Measurements from ENCODE around the gene MPND.

The MPND gene

DNA sequence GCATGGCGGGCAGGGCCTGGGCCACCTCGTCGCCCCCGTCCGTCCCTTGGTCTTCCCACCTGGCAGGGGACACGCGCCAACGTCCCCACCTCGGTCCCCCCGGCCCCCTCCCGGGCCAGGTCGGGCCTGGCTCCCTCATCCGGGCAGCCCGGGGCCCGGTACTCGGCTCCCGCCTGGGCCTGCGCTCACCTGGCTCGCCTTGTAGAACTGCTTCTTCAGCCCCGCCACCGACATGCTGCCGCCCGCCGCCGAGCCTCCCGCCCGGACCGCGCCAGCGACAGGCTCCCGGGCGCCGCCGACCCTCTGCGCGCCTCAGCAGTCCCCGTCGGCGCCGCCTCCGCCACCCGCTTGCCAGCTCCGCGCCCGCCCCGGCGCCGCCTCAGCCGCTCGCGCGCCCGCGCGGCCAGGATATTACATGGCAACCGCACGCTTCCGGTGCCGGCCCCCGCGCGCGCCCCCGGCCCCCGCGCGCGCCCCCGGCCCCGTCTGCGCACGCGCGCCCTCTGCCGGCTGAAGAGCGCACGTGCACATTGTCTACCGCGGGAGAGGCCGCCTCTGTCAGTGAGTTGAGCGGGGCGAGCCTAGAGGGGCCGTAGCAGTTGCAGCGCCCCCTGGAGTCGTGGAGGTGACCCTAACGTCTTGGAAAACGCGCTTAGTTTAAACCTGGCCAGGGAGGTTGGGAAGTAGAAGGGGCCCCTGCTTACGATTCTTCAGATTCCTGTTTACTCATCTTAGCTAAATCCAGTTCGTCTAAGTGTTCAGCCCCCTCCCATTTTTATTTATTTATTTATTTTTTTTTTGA, 57.0 kb downstream of the MPND start, which contains the start of gene SH3GL1 (continued):
- TF ChIP-seq, protein P1, sequence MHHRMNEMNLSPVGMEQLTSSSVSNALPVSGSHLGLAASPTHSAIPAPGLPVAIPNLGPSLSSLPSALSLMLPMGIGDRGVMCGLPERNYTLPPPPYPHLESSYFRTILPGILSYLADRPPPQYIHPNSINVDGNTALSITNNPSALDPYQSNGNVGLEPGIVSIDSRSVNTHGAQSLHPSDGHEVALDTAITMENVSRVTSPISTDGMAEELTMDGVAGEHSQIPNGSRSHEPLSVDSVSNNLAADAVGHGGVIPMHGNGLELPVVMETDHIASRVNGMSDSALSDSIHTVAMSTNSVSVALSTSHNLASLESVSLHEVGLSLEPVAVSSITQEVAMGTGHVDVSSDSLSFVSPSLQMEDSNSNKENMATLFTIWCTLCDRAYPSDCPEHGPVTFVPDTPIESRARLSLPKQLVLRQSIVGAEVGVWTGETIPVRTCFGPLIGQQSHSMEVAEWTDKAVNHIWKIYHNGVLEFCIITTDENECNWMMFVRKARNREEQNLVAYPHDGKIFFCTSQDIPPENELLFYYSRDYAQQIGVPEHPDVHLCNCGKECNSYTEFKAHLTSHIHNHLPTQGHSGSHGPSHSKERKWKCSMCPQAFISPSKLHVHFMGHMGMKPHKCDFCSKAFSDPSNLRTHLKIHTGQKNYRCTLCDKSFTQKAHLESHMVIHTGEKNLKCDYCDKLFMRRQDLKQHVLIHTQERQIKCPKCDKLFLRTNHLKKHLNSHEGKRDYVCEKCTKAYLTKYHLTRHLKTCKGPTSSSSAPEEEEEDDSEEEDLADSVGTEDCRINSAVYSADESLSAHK (tag by site-specific recombination; IDR thresholded peaks at IDR 0.05), result peak; percentile 35; the same call in 1 of the 2 replicates
- TF ChIP-seq ZNF2 (tag by site-specific recombination; IDR thresholded peaks at IDR 0.05), result 0 out of 2 replicates have a peak, but pooled peaks have one; percentile 44
- TF ChIP-seq ZBTB21 (tag by site-specific recombination; IDR thresholded peaks at IDR 0.05), result peak; percentile 78
- no peak for TF ChIP-seq YY2 (tag by site-specific recombination; IDR thresholded peaks at IDR 0.05)
- no peak for TF ChIP-seq OVOL3 (tag by site-specific recombination; IDR thresholded peaks at IDR 0.05)
- TF ChIP-seq, protein P2, sequence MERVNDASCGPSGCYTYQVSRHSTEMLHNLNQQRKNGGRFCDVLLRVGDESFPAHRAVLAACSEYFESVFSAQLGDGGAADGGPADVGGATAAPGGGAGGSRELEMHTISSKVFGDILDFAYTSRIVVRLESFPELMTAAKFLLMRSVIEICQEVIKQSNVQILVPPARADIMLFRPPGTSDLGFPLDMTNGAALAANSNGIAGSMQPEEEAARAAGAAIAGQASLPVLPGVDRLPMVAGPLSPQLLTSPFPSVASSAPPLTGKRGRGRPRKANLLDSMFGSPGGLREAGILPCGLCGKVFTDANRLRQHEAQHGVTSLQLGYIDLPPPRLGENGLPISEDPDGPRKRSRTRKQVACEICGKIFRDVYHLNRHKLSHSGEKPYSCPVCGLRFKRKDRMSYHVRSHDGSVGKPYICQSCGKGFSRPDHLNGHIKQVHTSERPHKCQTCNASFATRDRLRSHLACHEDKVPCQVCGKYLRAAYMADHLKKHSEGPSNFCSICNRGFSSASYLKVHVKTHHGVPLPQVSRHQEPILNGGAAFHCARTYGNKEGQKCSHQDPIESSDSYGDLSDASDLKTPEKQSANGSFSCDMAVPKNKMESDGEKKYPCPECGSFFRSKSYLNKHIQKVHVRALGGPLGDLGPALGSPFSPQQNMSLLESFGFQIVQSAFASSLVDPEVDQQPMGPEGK (tag by site-specific recombination; IDR thresholded peaks at IDR 0.05), result peak; percentile 56; the same call in 1 of the 2 replicates
- TF ChIP-seq, protein P3, sequence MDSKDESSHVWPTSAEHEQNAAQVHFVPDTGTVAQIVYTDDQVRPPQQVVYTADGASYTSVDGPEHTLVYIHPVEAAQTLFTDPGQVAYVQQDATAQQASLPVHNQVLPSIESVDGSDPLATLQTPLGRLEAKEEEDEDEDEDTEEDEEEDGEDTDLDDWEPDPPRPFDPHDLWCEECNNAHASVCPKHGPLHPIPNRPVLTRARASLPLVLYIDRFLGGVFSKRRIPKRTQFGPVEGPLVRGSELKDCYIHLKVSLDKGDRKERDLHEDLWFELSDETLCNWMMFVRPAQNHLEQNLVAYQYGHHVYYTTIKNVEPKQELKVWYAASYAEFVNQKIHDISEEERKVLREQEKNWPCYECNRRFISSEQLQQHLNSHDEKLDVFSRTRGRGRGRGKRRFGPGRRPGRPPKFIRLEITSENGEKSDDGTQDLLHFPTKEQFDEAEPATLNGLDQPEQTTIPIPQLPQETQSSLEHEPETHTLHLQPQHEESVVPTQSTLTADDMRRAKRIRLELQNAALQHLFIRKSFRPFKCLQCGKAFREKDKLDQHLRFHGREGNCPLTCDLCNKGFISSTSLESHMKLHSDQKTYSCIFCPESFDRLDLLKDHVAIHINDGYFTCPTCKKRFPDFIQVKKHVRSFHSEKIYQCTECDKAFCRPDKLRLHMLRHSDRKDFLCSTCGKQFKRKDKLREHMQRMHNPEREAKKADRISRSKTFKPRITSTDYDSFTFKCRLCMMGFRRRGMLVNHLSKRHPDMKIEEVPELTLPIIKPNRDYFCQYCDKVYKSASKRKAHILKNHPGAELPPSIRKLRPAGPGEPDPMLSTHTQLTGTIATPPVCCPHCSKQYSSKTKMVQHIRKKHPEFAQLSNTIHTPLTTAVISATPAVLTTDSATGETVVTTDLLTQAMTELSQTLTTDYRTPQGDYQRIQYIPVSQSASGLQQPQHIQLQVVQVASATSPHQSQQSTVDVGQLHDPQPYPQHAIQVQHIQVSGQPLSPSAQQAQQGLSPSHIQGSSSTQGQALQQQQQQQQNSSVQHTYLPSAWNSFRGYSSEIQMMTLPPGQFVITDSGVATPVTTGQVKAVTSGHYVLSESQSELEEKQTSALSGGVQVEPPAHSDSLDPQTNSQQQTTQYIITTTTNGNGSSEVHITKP (tag by site-specific recombination; IDR thresholded peaks at IDR 0.05), result peak; percentile 45
- TF ChIP-seq, protein P4, sequence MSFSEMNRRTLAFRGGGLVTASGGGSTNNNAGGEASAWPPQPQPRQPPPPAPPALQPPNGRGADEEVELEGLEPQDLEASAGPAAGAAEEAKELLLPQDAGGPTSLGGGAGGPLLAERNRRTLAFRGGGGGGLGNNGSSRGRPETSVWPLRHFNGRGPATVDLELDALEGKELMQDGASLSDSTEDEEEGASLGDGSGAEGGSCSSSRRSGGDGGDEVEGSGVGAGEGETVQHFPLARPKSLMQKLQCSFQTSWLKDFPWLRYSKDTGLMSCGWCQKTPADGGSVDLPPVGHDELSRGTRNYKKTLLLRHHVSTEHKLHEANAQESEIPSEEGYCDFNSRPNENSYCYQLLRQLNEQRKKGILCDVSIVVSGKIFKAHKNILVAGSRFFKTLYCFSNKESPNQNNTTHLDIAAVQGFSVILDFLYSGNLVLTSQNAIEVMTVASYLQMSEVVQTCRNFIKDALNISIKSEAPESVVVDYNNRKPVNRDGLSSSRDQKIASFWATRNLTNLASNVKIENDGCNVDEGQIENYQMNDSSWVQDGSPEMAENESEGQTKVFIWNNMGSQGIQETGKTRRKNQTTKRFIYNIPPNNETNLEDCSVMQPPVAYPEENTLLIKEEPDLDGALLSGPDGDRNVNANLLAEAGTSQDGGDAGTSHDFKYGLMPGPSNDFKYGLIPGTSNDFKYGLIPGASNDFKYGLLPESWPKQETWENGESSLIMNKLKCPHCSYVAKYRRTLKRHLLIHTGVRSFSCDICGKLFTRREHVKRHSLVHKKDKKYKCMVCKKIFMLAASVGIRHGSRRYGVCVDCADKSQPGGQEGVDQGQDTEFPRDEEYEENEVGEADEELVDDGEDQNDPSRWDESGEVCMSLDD (tag by site-specific recombination; IDR thresholded peaks at IDR 0.05), result peak; percentile 50; the same call in 1 of the 2 replicates
- TF ChIP-seq ZNF76 (tag by site-specific recombination; IDR thresholded peaks at IDR 0.05; ENCODE audit: borderline replicate concordance, low read depth), result no peak; the same call in 1 of the 2 replicates
- TF ChIP-seq ZNF16 (tag by site-specific recombination; IDR thresholded peaks at IDR 0.05; ENCODE audit: low read depth), result no peak
- TF ChIP-seq, protein P5, sequence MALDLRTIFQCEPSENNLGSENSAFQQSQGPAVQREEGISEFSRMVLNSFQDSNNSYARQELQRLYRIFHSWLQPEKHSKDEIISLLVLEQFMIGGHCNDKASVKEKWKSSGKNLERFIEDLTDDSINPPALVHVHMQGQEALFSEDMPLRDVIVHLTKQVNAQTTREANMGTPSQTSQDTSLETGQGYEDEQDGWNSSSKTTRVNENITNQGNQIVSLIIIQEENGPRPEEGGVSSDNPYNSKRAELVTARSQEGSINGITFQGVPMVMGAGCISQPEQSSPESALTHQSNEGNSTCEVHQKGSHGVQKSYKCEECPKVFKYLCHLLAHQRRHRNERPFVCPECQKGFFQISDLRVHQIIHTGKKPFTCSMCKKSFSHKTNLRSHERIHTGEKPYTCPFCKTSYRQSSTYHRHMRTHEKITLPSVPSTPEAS (tag by site-specific recombination; IDR thresholded peaks at IDR 0.05), result 0 out of 2 replicates have a peak, but pooled peaks have one; percentile 13
- TF ChIP-seq ZNF791 (tag by site-specific recombination; IDR thresholded peaks at IDR 0.05), result no peak
- TF ChIP-seq ZNF544 (tag by site-specific recombination; IDR thresholded peaks at IDR 0.05), result no peak
- TF ChIP-seq ZNF140 (tag by site-specific recombination; IDR thresholded peaks at IDR 0.05), result no peak
- no peak for TF ChIP-seq ZNF366 (tag by site-specific recombination; conservative IDR thresholded peaks at IDR 0.05)
- TF ChIP-seq ZNF416 (tag by site-specific recombination; IDR thresholded peaks at IDR 0.05), result no peak
- TF ChIP-seq, protein P6, sequence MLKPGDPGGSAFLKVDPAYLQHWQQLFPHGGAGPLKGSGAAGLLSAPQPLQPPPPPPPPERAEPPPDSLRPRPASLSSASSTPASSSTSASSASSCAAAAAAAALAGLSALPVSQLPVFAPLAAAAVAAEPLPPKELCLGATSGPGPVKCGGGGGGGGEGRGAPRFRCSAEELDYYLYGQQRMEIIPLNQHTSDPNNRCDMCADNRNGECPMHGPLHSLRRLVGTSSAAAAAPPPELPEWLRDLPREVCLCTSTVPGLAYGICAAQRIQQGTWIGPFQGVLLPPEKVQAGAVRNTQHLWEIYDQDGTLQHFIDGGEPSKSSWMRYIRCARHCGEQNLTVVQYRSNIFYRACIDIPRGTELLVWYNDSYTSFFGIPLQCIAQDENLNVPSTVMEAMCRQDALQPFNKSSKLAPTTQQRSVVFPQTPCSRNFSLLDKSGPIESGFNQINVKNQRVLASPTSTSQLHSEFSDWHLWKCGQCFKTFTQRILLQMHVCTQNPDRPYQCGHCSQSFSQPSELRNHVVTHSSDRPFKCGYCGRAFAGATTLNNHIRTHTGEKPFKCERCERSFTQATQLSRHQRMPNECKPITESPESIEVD (tag by site-specific recombination; IDR thresholded peaks at IDR 0.05), result no peak
- peak; percentile 40 for TF ChIP-seq SP2 (tag by site-specific recombination; IDR thresholded peaks at IDR 0.05)
- 0 out of 2 replicates have a peak, but pooled peaks have one; percentile 15 for TF ChIP-seq ZNF777 (tag by site-specific recombination; IDR thresholded peaks at IDR 0.05; ENCODE audit: borderline replicate concordance)
- TF ChIP-seq, protein P7, sequence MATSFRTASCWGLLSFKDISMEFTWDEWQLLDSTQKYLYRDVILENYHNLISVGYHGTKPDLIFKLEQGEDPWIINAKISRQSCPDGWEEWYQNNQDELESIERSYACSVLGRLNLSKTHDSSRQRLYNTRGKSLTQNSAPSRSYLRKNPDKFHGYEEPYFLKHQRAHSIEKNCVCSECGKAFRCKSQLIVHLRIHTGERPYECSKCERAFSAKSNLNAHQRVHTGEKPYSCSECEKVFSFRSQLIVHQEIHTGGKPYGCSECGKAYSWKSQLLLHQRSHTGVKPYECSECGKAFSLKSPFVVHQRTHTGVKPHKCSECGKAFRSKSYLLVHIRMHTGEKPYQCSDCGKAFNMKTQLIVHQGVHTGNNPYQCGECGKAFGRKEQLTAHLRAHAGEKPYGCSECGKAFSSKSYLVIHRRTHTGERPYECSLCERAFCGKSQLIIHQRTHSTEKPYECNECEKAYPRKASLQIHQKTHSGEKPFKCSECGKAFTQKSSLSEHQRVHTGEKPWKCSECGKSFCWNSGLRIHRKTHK (tag by site-specific recombination; IDR thresholded peaks at IDR 0.05), result no peak

All from HEK293 (cell line).